Dermis blood vessel endothelial cell (primary cell): ENCODE results near the gene IQCC. TPM values are rescaled to one million over a fixed set of nuclear protein-coding genes. Genes with fewer than 3 reads are reported as not detected.

ENCODE experiments used
- total RNA-seq: library from RNA; depleted of rRNA; stranded (reverse); fragments of >200 nt; gene quantifications from 2 replicates; pipeline ENCODE4 v1.2.3, GENCODE V29; 2014

Gene IQCC
- total RNA-seq, 1 donor from 2014 or later = 1.0 TPM

Other genes starting within 250 kb of the IQCC start
- gene KHDRBS1, start 191.8 kb upstream of the IQCC start, total RNA-seq = 60.9 and 143 TPM in 2 replicates
- gene TMEM39B, start 132.7 kb upstream of the IQCC start, total RNA-seq = 9.9 and 18.3 TPM in 2 replicates
- gene KPNA6, start 97.6 kb upstream of the IQCC start, total RNA-seq = 34.4 and 50.3 TPM in 2 replicates
- 83.7 and 93.6 TPM in 2 replicates for gene TXLNA, start 26.0 kb upstream of the IQCC start, total RNA-seq
- 10.8 and 16.8 TPM in 2 replicates for gene CCDC28B, start 5.1 kb upstream of the IQCC start, total RNA-seq
- gene DCDC2B, start 3.4 kb downstream of the IQCC start, total RNA-seq = not detected in 2 replicates
- gene TMEM234, start 16.7 kb downstream of the IQCC start, total RNA-seq = 9.2 and 12.3 TPM in 2 replicates
- 339 and 353 TPM in 2 replicates for gene EIF3I, start 16.7 kb downstream of the IQCC start, total RNA-seq
- gene FAM167B, start 41.6 kb downstream of the IQCC start, total RNA-seq = 2.4 and 30.8 TPM in 2 replicates
- 0.09 and 0.17 TPM in 2 replicates for gene LCK, start 45.6 kb downstream of the IQCC start, total RNA-seq
- gene HDAC1, start 86.4 kb downstream of the IQCC start, total RNA-seq = 176 and 202 TPM in 2 replicates
- gene MARCKSL1, start 130.6 kb downstream of the IQCC start, total RNA-seq = 129 and 147 TPM in 2 replicates
- 0.88 and 2.0 TPM in 2 replicates for gene FAM229A, start 156.8 kb downstream of the IQCC start, total RNA-seq
- gene TSSK3, start 156.9 kb downstream of the IQCC start, total RNA-seq = 0.14 TPM in 1 of 2 replicates, not detected in the other
- gene BSDC1, start 188.8 kb downstream of the IQCC start, total RNA-seq = 61.5 and 75.7 TPM in 2 replicates